Adrenal gland (tissue), 5 donors: ENCODE results near the gene C1RL.

Experiments
- CTCF ChIP-seq, 6 experiments: fragments of 450-650 bp in 4 of 6; fragments of 200-600 bp in 2 of 6; sonication (generic) in 1 of 6; IDR thresholded peaks; 1 replicate in 5 of 6; 2 replicates in 1 of 6; pipeline versions ENCODE4 v1.5.1 to v1.8.0; 2016 to 2021; ENCODE audit warnings: antibody characterized with exemption in 6 of 6, mild to moderate bottlenecking in 2 of 6, moderate library complexity in 1 of 6
- POLR2A ChIP-seq, 2 donors: fragments of 450-650 bp; IDR thresholded peaks; one replicate each; pipeline ENCODE4 v1.6.1; 2017; ENCODE audit warnings: antibody characterized with exemption in 2 of 2, mild to moderate bottlenecking in 2 of 2, moderate library complexity in 1 of 2
- donor health status: DM: no; HTN: no; CAD: no.

GRCh38 chr12:7146228-7146627 is 37.2 kb upstream of the C1RL start:
- TF ChIP-seq CTCF (IDR thresholded peaks at IDR 0.05) (no peak), POLR2A (IDR thresholded peaks at IDR 0.05) (no peak)
